ENCODE measurements around the gene ACAD10.
"Not testable (repeated sequence)": the region's sequence is repeated elsewhere in the genome, so short reads cannot be mapped to it uniquely, and the experiment has no call there.

ACAD10 gene

DNA sequence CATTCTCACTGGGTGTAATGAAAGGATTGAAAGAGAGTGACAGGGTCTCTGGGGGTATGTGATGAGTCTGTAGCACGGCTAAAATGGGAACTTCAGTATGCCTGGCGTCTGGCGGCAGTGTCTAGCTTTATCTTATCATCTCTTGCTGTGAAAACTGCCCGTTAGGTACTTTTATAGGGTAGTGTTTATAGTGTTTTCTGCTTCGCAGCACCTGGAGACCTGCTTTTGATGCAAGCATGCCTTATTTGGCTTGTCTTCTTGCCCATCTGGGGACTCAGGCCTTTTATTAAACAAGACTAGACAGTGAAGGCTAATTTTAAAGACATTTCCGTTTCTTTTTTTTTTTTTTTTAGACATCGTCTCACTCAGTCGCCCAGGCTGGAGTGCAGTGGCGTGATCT lies 44.6 kb downstream of the ACAD10 start:
- H2AK5ac ChIP-seq (ENCODE audit: low read length) = no peak overlapping the region
- no peak overlapping the region for H4K5ac ChIP-seq (ENCODE audit: low read length)
- H3K79me1 ChIP-seq (ENCODE audit: low read length) = no peaks in the 10 kb centered on the region
- no peak overlapping the region for H4K8ac ChIP-seq (ENCODE audit: low read depth, low read length)
- H3K4ac ChIP-seq (ENCODE audit: low read depth, low read length) = no peak overlapping the region
- no peaks in the 10 kb centered on the region for H3K79me2 ChIP-seq (ENCODE audit: control insufficient read depth, insufficient read depth, low read length)
- no peak overlapping the region for H2BK120ac ChIP-seq (ENCODE audit: low read depth, low read length)
- H2BK5ac ChIP-seq (ENCODE audit: low read length) = no peak overlapping the region
- no peak overlapping the region for H3K56ac ChIP-seq (ENCODE audit: low read length)
- H3K9ac ChIP-seq (ENCODE audit: low read length) = no peak overlapping the region
- H2BK15ac ChIP-seq (replicated peaks; ENCODE audit: low read depth) = no peak overlapping the region
- no CpG with 5 or more reads among the region's 9 CpGs for WGBS (ENCODE audit: extremely low coverage, insufficient coverage, low lambda C conversion rate)
- H3K27me3 ChIP-seq (ENCODE audit: insufficient read depth, low read length, poor library complexity) = no peaks in the 10 kb centered on the region
- H3K27ac ChIP-seq (ENCODE audit: low read depth, low read length) = no peak overlapping the region
- H3K4me3 ChIP-seq (ENCODE audit: low read length) = no peak overlapping the region
- no peak overlapping the region for H3K4me2 ChIP-seq (ENCODE audit: low read length)
- no peaks in the 10 kb centered on the region for H3K36me3 ChIP-seq (ENCODE audit: control insufficient read depth, insufficient read depth, low read length)
- H3K18ac ChIP-seq (ENCODE audit: low read length) = no peak overlapping the region
- no peak for DNase-seq
- no peak overlapping the region for H3K23ac ChIP-seq (ENCODE audit: low read length)
- no peaks in the 10 kb centered on the region for H3K4me1 ChIP-seq (ENCODE audit: control insufficient read depth, low read depth, low read length)

DNA sequence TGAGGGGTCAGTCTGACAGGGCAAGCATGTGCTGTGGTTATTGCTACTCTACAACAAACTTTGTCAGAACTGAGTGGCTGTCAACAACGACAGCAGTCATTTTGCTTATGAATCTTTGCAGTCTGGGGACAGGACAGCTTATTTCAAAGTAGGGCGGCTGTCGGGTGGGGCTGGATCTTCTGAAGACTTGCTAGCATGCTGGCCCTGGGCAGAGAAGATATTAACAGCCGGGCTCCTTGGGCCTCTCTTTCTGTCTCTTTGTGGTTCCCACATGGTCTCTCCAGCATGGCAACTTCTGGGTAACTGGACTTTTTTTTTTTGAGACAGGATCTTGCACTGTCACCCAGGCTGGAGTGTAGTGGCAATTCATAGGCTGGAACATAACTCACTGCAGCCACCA lies 46.9 kb downstream of the ACAD10 start:
- WGBS (ENCODE audit: extremely low coverage, insufficient coverage, low lambda C conversion rate) = no CpG with 5 or more reads among the region's 4 CpGs
- Histone ChIP-seq H3K79me1 (ENCODE audit: low read length) (no peaks in the 10 kb centered on the region), H3K4ac (ENCODE audit: low read depth, low read length) (no peak overlapping the region), H3K36me3 (ENCODE audit: control insufficient read depth, insufficient read depth, low read length) (peaks cover 2% of the 10 kb centered on the region), H3K9ac (ENCODE audit: low read length) (no peak overlapping the region), H2BK15ac (replicated peaks; ENCODE audit: low read depth) (no peak overlapping the region), H3K79me2 (ENCODE audit: control insufficient read depth, insufficient read depth, low read length) (no peaks in the 10 kb centered on the region), H3K27me3 (ENCODE audit: insufficient read depth, low read length, poor library complexity) (no peaks in the 10 kb centered on the region), H3K27ac (ENCODE audit: low read depth, low read length) (no peak overlapping the region), H3K23ac (ENCODE audit: low read length) (no peak overlapping the region), H3K4me2 (ENCODE audit: low read length) (no peak overlapping the region), H3K18ac (ENCODE audit: low read length) (no peak overlapping the region), H2BK5ac (ENCODE audit: low read length) (no peak overlapping the region), H3K4me1 (ENCODE audit: control insufficient read depth, low read depth, low read length) (no peaks in the 10 kb centered on the region), H4K5ac (ENCODE audit: low read length) (no peak overlapping the region), H4K8ac (ENCODE audit: low read depth, low read length) (no peak overlapping the region), H3K4me3 (ENCODE audit: low read length) (no peak overlapping the region), H3K56ac (ENCODE audit: low read length) (no peak overlapping the region), H2AK5ac (ENCODE audit: low read length) (no peak overlapping the region), H2BK120ac (ENCODE audit: low read depth, low read length) (no peak overlapping the region)
- DNase-seq = no peak

DNA sequence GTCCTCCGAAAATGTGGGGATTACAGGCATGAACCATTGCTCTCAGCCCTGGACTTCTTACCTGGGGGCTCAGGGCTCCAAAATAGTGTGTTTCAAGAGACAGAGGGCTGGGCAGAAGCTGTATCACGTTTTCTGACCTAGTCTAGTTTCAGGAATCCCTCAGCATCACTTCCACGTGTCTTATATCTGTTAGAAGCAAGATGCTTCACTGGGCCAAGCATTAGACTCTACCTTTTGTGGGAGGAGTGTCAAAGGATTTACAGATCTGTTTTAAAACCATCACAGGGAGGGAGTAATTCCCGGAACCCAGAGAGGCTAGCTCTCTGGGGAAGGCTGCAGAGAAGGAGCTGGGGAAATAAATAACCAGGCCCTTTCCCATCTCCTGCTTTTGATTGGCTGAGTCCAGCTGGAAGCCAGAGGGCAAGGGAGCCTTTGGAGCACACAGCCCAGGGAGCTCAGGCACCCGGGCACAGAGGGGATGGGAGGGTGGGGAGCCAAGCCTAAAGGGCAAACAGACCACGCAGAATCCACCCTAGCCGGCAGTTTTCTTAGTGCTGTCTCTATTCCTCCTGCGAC lies 47.6 kb downstream of the ACAD10 start:
- WGBS (ENCODE audit: extremely low coverage, insufficient coverage, low lambda C conversion rate) = no CpG with 5 or more reads among the region's 8 CpGs
- Histone ChIP-seq H3K79me2 (ENCODE audit: control insufficient read depth, insufficient read depth, low read length) (no peaks in the 10 kb centered on the region), H3K9ac (ENCODE audit: low read length) (no peak overlapping the region), H4K8ac (ENCODE audit: low read depth, low read length) (no peak overlapping the region), H2BK120ac (ENCODE audit: low read depth, low read length) (no peak overlapping the region), H3K23ac (ENCODE audit: low read length) (no peak overlapping the region), H3K56ac (ENCODE audit: low read length) (no peak overlapping the region), H4K5ac (ENCODE audit: low read length) (no peak overlapping the region), H3K4me1 (ENCODE audit: control insufficient read depth, low read depth, low read length) (no peaks in the 10 kb centered on the region), H2BK5ac (ENCODE audit: low read length) (no peak overlapping the region), H2BK15ac (replicated peaks; ENCODE audit: low read depth) (no peak overlapping the region), H3K36me3 (ENCODE audit: control insufficient read depth, insufficient read depth, low read length) (peaks cover 2% of the 10 kb centered on the region), H3K27ac (ENCODE audit: low read depth, low read length) (no peak overlapping the region), H3K4me3 (ENCODE audit: low read length) (no peak overlapping the region), H2AK5ac (ENCODE audit: low read length) (no peak overlapping the region), H3K4me2 (ENCODE audit: low read length) (no peak overlapping the region), H3K79me1 (ENCODE audit: low read length) (no peaks in the 10 kb centered on the region), H3K18ac (ENCODE audit: low read length) (no peak overlapping the region), H3K27me3 (ENCODE audit: insufficient read depth, low read length, poor library complexity) (no peaks in the 10 kb centered on the region), H3K4ac (ENCODE audit: low read depth, low read length) (no peak overlapping the region)
- no peak for DNase-seq

DNA sequence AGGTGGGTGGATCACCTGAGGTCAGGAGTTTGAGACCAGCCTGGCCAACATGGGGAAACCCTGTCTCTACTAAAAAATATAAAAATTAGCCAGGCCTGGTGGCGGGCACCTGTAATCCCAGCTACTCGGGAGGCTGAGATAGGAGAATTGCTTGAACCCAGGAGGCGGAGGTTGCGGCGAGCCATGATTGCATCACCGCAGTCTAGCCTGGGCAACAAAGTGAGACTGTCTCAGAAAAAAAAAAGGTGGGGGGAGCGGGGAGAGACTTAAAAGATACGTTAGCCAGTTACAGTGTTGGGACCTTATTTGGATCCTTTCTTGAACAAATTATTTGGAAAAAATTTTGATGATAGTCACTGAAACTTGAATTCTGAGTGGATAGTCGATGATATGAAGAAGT lies 53.7 kb downstream of the ACAD10 start:
- H3K9ac ChIP-seq (ENCODE audit: low read length); H3K79me1 ChIP-seq (ENCODE audit: low read length); H4K5ac ChIP-seq (ENCODE audit: low read length); H2AK5ac ChIP-seq (ENCODE audit: low read length); H3K27me3 ChIP-seq (ENCODE audit: insufficient read depth, low read length, poor library complexity); H3K4me3 ChIP-seq (ENCODE audit: low read length); H2BK120ac ChIP-seq (ENCODE audit: low read depth, low read length); H3K4me2 ChIP-seq (ENCODE audit: low read length); H2BK15ac ChIP-seq (replicated peaks; ENCODE audit: low read depth); H3K23ac ChIP-seq (ENCODE audit: low read length); H2BK5ac ChIP-seq (ENCODE audit: low read length); H3K18ac ChIP-seq (ENCODE audit: low read length); H3K27ac ChIP-seq (ENCODE audit: low read depth, low read length); H3K4ac ChIP-seq (ENCODE audit: low read depth, low read length); DNase-seq; H3K36me3 ChIP-seq (ENCODE audit: control insufficient read depth, insufficient read depth, low read length); H3K79me2 ChIP-seq (ENCODE audit: control insufficient read depth, insufficient read depth, low read length); H3K4me1 ChIP-seq (ENCODE audit: control insufficient read depth, low read depth, low read length); H4K8ac ChIP-seq (ENCODE audit: low read depth, low read length); H3K56ac ChIP-seq (ENCODE audit: low read length): not testable (repeated sequence)
- 100% methylated on average over 1 of the region's 9 CpGs for WGBS (ENCODE audit: extremely low coverage, insufficient coverage, low lambda C conversion rate)

DNA sequence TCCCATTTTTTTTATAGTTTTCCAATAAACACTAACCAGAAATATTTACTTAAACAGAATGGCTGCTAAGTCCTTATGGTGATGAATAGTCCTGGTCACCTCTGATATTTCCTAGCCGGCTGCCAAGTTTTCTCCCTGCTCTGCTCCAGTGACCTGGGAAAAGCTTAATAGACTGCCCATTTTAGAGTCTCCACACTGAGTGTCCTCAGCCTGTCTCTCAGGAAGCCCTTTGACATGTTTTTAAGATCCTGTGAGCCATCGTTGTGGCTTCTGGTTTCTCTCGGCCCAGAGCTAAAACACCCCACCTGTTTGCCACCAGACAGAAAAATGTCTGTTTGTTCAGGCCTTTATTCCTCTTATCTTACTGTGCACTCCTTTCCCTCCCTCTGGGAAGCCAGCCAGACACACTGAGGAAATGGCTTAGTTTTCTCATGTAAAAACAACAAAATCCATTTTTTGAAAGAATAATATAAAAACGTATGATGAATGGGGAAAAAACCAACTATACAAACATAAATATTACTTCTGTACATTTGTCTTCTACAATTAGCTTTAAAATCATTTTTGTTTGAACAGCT lies 55.5 kb downstream of the ACAD10 start:
- no peaks in the 10 kb centered on the region for H3K27me3 ChIP-seq (ENCODE audit: insufficient read depth, low read length, poor library complexity)
- H3K9ac ChIP-seq (ENCODE audit: low read length) = no peak overlapping the region
- no peak overlapping the region for H3K4me3 ChIP-seq (ENCODE audit: low read length)
- no peak overlapping the region for H3K18ac ChIP-seq (ENCODE audit: low read length)
- no peak overlapping the region for H3K4ac ChIP-seq (ENCODE audit: low read depth, low read length)
- H3K79me2 ChIP-seq (ENCODE audit: control insufficient read depth, insufficient read depth, low read length) = no peaks in the 10 kb centered on the region
- H3K79me1 ChIP-seq (ENCODE audit: low read length) = no peaks in the 10 kb centered on the region
- H2AK5ac ChIP-seq (ENCODE audit: low read length) = no peak overlapping the region
- no peak overlapping the region for H3K23ac ChIP-seq (ENCODE audit: low read length)
- no peak for DNase-seq
- H3K27ac ChIP-seq (ENCODE audit: low read depth, low read length) = no peak overlapping the region
- H3K4me2 ChIP-seq (ENCODE audit: low read length) = no peak overlapping the region
- H3K56ac ChIP-seq (ENCODE audit: low read length) = no peak overlapping the region
- no peak overlapping the region for H4K5ac ChIP-seq (ENCODE audit: low read length)
- H2BK120ac ChIP-seq (ENCODE audit: low read depth, low read length) = no peak overlapping the region
- no CpG with 5 or more reads among the region's 4 CpGs for WGBS (ENCODE audit: extremely low coverage, insufficient coverage, low lambda C conversion rate)
- H2BK5ac ChIP-seq (ENCODE audit: low read length) = no peak overlapping the region
- H2BK15ac ChIP-seq (replicated peaks; ENCODE audit: low read depth) = no peak overlapping the region
- peaks cover 2% of the 10 kb centered on the region for H3K4me1 ChIP-seq (ENCODE audit: control insufficient read depth, low read depth, low read length)
- peaks cover 2% of the 10 kb centered on the region for H3K36me3 ChIP-seq (ENCODE audit: control insufficient read depth, insufficient read depth, low read length)
- H4K8ac ChIP-seq (ENCODE audit: low read depth, low read length) = no peak overlapping the region

DNA sequence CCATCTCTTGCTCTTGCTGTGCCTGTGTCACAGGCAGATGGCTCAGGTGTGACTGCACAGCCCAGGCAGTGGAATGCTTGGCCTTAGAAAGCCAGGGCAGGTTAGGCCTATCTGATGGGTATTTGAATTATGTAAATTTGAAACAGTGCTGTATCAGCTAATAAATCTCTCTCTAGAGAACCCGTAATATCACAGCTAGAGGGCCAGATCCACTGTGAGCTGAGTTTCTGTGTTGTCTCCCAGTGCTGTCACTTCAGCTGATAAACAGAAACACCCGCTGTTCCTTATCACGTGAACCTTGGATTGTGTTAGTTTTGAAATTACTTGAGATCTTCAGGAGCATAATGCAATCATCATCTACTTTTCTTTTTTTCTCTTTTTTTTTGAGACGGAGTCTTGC lies 59.4 kb downstream of the ACAD10 start:
- WGBS (ENCODE audit: extremely low coverage, insufficient coverage, low lambda C conversion rate) = no CpG with 5 or more reads among the region's 4 CpGs

More for the DNA sequence above, 59.4 kb downstream of the ACAD10 start:
- H3K56ac ChIP-seq (ENCODE audit: low read length) = no peak overlapping the region
- H3K27me3 ChIP-seq (ENCODE audit: insufficient read depth, low read length, poor library complexity) = no peaks in the 10 kb centered on the region
- no peak overlapping the region for H3K9ac ChIP-seq (ENCODE audit: low read length)
- H3K4me2 ChIP-seq (ENCODE audit: low read length) = no peak overlapping the region
- H2BK5ac ChIP-seq (ENCODE audit: low read length) = no peak overlapping the region
- peaks cover 3% of the 10 kb centered on the region for H3K36me3 ChIP-seq (ENCODE audit: control insufficient read depth, insufficient read depth, low read length)
- peak; percentile 83 for DNase-seq
- no peak overlapping the region for H2BK120ac ChIP-seq (ENCODE audit: low read depth, low read length)
- no peak overlapping the region for H3K4me3 ChIP-seq (ENCODE audit: low read length)
- H3K79me2 ChIP-seq (ENCODE audit: control insufficient read depth, insufficient read depth, low read length) = no peaks in the 10 kb centered on the region
- H3K79me1 ChIP-seq (ENCODE audit: low read length) = no peaks in the 10 kb centered on the region
- no peak overlapping the region for H4K8ac ChIP-seq (ENCODE audit: low read depth, low read length)
- no peak overlapping the region for H3K18ac ChIP-seq (ENCODE audit: low read length)
- no peak overlapping the region for H2BK15ac ChIP-seq (replicated peaks; ENCODE audit: low read depth)
- H4K5ac ChIP-seq (ENCODE audit: low read length) = no peak overlapping the region
- no peak overlapping the region for H3K27ac ChIP-seq (ENCODE audit: low read depth, low read length)
- H3K4me1 ChIP-seq (ENCODE audit: control insufficient read depth, low read depth, low read length) = peaks cover 2% of the 10 kb centered on the region
- no peak overlapping the region for H3K4ac ChIP-seq (ENCODE audit: low read depth, low read length)
- H3K23ac ChIP-seq (ENCODE audit: low read length) = no peak overlapping the region
- H2AK5ac ChIP-seq (ENCODE audit: low read length) = no peak overlapping the region

Data from mesendoderm (in vitro differentiated cells).